ENCODE data around the gene ADAMTS2. TPM values are rescaled to one million over a fixed set of nuclear protein-coding genes. Genes with fewer than 3 reads are reported as not detected.
"Not testable (repeated sequence)": the region's sequence is repeated elsewhere in the genome, so short reads cannot be mapped to it uniquely, and the experiment has no call there.

Gene ADAMTS2
- total and polyA plus RNA-seq, 2 experiments from 2014 or later: 62.0 to 132 TPM

GRCh38 chr5:179287071-179287470 is 58.2 kb downstream of the ADAMTS2 start:
- Histone ChIP-seq H3K4me1 (ENCODE audit: insufficient read depth) (no peaks in the 10 kb centered on the region), H3K9me2 (ENCODE audit: insufficient read depth) (no peaks in the 10 kb centered on the region), H3K79me2 (ENCODE audit: insufficient read depth) (peaks cover 100% of the 10 kb centered on the region), H3K27me3 (replicated peaks; ENCODE audit: insufficient read depth) (no peaks in the 10 kb centered on the region), H3K9ac (no peak overlapping the region), H3K4me2 (ENCODE audit: unreplicated experiment) (no peak overlapping the region), H4K20me1 (ENCODE audit: insufficient read depth) (no peaks in the 10 kb centered on the region), H3K36me3 (ENCODE audit: low read depth) (no peaks in the 10 kb centered on the region), H3K4me3 (no peak overlapping the region), H2AFZ (no peak overlapping the region), H3K27ac (no peak overlapping the region), H3K9me3 (ENCODE audit: low read depth) (no peaks in the 10 kb centered on the region), H3F3A (ENCODE audit: insufficient read depth) (no peaks in the 10 kb centered on the region)
- DNase-seq: no peak
- TF ChIP-seq EZH2phosphoT487 (IDR thresholded peaks at IDR 0.05; ENCODE audit: insufficient read depth, low read depth) (no peak), EZH2 (IDR thresholded peaks at IDR 0.05; ENCODE audit: insufficient read depth, poor library complexity, severe bottlenecking) (no peak)
- 92 to 93% methylated on average over 13 of the region's 13 CpGs for WGBS, 2 experiments (ENCODE audit: low coverage in 1 of 2, low lambda C conversion rate in 2 of 2, missing lambda C conversion rate in 2 of 2)
- in situ Hi-C loops (cut with MboI): no loop called here

GRCh38 chr5:179285776-179286162 is 59.5 kb downstream of the ADAMTS2 start:
- 77 to 83% methylated on average over 10 to 11 of the region's 11 CpGs for WGBS, 2 experiments (ENCODE audit: low coverage in 1 of 2, low lambda C conversion rate in 2 of 2, missing lambda C conversion rate in 2 of 2)
- H3K4me2 ChIP-seq (ENCODE audit: unreplicated experiment); H3K36me3 ChIP-seq (ENCODE audit: low read depth); H3K9me3 ChIP-seq (ENCODE audit: low read depth); H3K4me3 ChIP-seq; H3K9me2 ChIP-seq (ENCODE audit: insufficient read depth); H3K27ac ChIP-seq; H3K9ac ChIP-seq; H3F3A ChIP-seq (ENCODE audit: insufficient read depth); in situ Hi-C loops (cut with MboI); H3K27me3 ChIP-seq (replicated peaks; ENCODE audit: insufficient read depth); H3K4me1 ChIP-seq (ENCODE audit: insufficient read depth); H4K20me1 ChIP-seq (ENCODE audit: insufficient read depth); DNase-seq; H2AFZ ChIP-seq: not testable (repeated sequence)
- H3K79me2 ChIP-seq (ENCODE audit: insufficient read depth): peaks cover 100% of the 10 kb centered on the region

GRCh38 chr5:179284751-179285631 is 60.3 kb downstream of the ADAMTS2 start:
- Histone ChIP-seq H3K4me1 (ENCODE audit: insufficient read depth) (no peaks in the 10 kb centered on the region), H3K27me3 (replicated peaks; ENCODE audit: insufficient read depth) (no peaks in the 10 kb centered on the region), H3K27ac (no peak overlapping the region), H3K4me3 (no peak overlapping the region), H2AFZ (no peak overlapping the region), H4K20me1 (ENCODE audit: insufficient read depth) (no peaks in the 10 kb centered on the region), H3K4me2 (ENCODE audit: unreplicated experiment) (no peak overlapping the region), H3K9me3 (ENCODE audit: low read depth) (no peaks in the 10 kb centered on the region), H3K9me2 (ENCODE audit: insufficient read depth) (no peaks in the 10 kb centered on the region), H3F3A (ENCODE audit: insufficient read depth) (no peaks in the 10 kb centered on the region), H3K9ac (no peak overlapping the region), H3K36me3 (ENCODE audit: low read depth) (no peaks in the 10 kb centered on the region), H3K79me2 (ENCODE audit: insufficient read depth) (peaks cover 100% of the 10 kb centered on the region)
- 73 to 78% methylated on average over 23 of the region's 23 CpGs for WGBS, 2 experiments (ENCODE audit: low coverage in 1 of 2, low lambda C conversion rate in 2 of 2, missing lambda C conversion rate in 2 of 2)
- no peak for DNase-seq
- in situ Hi-C loops (cut with MboI): no loop called here
- TF ChIP-seq EZH2phosphoT487 (IDR thresholded peaks at IDR 0.05; ENCODE audit: insufficient read depth, low read depth): no peak

GRCh38 chr5:179283908-179284307 is 61.4 kb downstream of the ADAMTS2 start:
- H3K9ac ChIP-seq; H3F3A ChIP-seq (ENCODE audit: insufficient read depth); H3K4me3 ChIP-seq; H3K4me1 ChIP-seq (ENCODE audit: insufficient read depth); H3K27me3 ChIP-seq (replicated peaks; ENCODE audit: insufficient read depth); H3K27ac ChIP-seq; H3K4me2 ChIP-seq (ENCODE audit: unreplicated experiment); H4K20me1 ChIP-seq (ENCODE audit: insufficient read depth); DNase-seq; H3K36me3 ChIP-seq (ENCODE audit: low read depth); H3K9me2 ChIP-seq (ENCODE audit: insufficient read depth); H3K9me3 ChIP-seq (ENCODE audit: low read depth); H2AFZ ChIP-seq; in situ Hi-C loops (cut with MboI): not testable (repeated sequence)
- H3K79me2 ChIP-seq (ENCODE audit: insufficient read depth): peaks cover 100% of the 10 kb centered on the region
- 95 to 96% methylated on average over 10 of the region's 10 CpGs for WGBS, 2 experiments (ENCODE audit: low coverage in 1 of 2, low lambda C conversion rate in 2 of 2, missing lambda C conversion rate in 2 of 2)

- Histone ChIP-seq H4K20me1 (ENCODE audit: insufficient read depth) (no peaks in the 10 kb centered on the region), H3K27ac (no peak overlapping the region), H3K9me2 (ENCODE audit: insufficient read depth) (no peaks in the 10 kb centered on the region), H3K4me3 (no peak overlapping the region), H3F3A (ENCODE audit: insufficient read depth) (0 out of 2 replicates have a peak, but pooled peaks cover 3% of the 10 kb centered on the region), H2AFZ (no peak overlapping the region), H3K9me3 (ENCODE audit: low read depth) (no peaks in the 10 kb centered on the region), H3K79me2 (ENCODE audit: insufficient read depth) (peaks cover 83% of the 10 kb centered on the region), H3K9ac (no peak overlapping the region), H3K36me3 (ENCODE audit: low read depth) (no peaks in the 10 kb centered on the region), H3K4me1 (ENCODE audit: insufficient read depth) (peaks cover 4% of the 10 kb centered on the region), H3K27me3 (replicated peaks; ENCODE audit: insufficient read depth) (no peaks in the 10 kb centered on the region), H3K4me2 (ENCODE audit: unreplicated experiment) (no peak overlapping the region)
- whole genome bisulfite sequencing, 2 experiments (ENCODE audit: low coverage in 1 of 2, low lambda C conversion rate in 2 of 2, missing lambda C conversion rate in 2 of 2): 95 to 100% methylated on average over 1 of the region's 1 CpG
- DNase-seq: no peak
- TF ChIP-seq EZH2phosphoT487 (IDR thresholded peaks at IDR 0.05; ENCODE audit: insufficient read depth, low read depth) (no peak), EZH2 (IDR thresholded peaks at IDR 0.05; ENCODE audit: insufficient read depth, poor library complexity, severe bottlenecking) (no peak)
- in situ Hi-C loops (cut with MboI): no loop called here
These were observed 63.6 kb downstream of the ADAMTS2 start for GRCh38 chr5:179281694-179282093.
